Measurements from ENCODE around the gene CENPO.
"Not testable (repeated sequence)": the region's sequence is repeated elsewhere in the genome, so short reads cannot be mapped to it uniquely, and the experiment has no call there.

The CENPO gene

GRCh38 chr2:24788816-24789215 is 4.4 kb upstream of the CENPO start:
- no peak for DNase-seq (ENCODE audit: low spot score)

GRCh38 chr2:24791452-24791851 is 1.8 kb upstream of the CENPO start:
- no peak for DNase-seq (ENCODE audit: low spot score)

DNA sequence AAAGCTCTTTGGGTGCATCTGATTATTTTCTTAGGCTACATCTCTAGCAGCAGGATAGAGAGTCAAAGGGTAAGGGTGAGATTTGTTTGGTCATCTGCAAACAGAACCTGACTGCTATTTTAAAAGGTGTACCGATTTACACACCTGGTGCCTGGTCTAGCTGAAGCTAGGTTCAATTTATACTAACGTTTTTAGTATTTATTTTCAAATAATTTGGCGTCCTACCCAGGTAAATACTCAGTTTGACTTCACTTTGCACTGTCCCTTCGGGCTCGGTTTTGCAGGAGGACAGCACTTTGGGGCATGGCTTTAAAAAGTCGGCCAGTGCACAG is 717 bp upstream of the CENPO start:
- no peak for DNase-seq (ENCODE audit: low spot score)

GRCh38 chr2:24793761-24794435 is 673 bp downstream of the CENPO start:
- no peak for DNase-seq (ENCODE audit: low spot score)

DNA sequence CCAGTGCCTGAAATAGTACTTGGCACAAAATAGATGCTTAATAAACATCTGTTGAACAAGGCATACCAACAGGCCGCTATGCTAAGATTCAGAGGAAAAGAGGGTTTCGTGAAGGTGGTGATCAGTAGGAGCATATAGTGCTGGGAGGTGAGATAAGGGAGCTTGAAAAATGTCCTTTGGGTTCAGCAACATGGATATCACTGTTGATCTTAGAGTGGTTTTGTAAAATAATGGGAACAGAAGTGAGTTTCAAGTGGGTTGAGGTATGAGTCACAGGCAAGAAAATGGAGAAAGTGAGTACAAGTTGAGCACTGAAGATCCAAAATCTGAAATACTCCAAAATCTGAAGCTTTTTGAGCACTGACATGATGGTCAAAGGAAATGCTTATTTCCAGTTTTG is 4.4 kb downstream of the CENPO start:
- no peak for DNase-seq (ENCODE audit: low spot score)

DNA sequence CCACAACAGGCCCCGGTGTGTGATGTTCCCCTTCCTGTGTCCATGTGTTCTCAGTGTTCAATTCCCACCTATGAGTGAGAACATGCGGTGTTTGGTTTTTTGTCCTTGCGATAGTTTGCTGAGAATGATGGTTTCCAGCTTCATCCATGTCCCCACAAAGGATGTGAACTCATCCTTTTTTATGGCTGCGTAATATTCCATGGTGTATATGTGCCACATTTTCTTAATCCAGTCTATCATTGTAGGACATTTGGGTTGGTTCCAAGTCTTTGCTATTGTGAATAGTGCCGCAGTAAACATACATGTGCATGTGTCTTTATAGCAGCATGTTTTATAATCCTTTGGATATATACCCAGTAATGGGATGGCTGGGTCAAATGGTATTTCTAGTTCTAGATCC is 7.3 kb downstream of the CENPO start:
- DNase-seq (ENCODE audit: low spot score) = not testable (repeated sequence)

GRCh38 chr2:24805811-24806660 is 12.8 kb downstream of the CENPO start:
- DNase-seq (ENCODE audit: low spot score) = not testable (repeated sequence)

- DNase-seq (ENCODE audit: low spot score) = no peak
Observed at GRCh38 chr2:24806661-24807036, 13.4 kb downstream of the CENPO start.

DNA sequence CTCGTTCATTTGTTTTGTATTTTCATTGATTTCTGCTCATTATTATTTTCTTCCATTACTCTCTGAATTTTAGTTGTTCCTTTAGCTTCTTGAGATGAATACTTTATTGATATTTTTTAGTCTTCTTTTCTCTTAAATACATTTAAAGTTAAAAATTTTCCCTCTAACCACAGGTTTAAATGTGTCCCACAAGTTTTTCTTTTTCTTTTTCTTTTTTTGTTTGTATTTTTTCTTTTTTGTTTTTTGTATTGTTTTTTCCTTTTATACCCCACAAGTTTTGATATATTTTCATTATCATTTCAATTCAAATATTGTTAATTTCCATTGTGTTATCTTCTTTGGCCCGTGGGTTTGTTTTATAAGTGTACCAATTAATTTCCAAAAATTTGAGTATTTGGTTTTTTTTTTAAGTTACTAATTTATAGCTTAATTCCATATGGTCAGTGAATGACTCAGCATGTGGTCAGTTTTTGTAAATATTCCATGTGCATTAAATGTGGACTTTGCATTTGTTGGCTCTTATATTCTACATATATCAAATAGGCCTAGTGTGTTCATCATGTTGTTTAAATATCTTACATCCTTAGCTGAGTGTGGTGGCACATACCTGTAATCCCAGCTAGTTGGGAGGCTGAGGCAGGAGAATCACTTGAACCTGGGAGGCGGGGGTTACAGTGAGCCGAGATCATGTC is 16.2 kb downstream of the CENPO start:
- no peak for DNase-seq (ENCODE audit: low spot score)

DNA sequence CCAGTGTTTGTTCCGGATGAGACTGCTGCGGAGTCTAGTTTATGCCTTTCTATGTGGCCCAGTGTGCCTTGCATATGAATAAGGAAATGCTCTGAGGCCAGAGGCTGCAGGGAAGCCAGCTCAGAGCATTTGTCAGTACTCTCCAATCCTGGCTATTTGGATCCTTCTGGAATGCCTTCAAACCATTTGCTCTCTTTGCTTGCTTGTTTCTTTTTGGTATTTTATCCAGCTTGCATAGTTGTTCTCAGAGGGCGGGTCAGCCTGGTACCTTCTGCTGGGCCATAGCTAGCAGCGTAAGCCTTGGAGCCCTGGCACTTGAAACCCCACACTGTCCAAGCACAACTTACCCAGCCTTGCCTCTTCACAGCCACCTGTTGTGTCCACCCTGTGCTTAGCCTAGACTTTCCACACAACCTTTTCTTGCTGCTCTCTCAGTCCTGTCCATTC is 20.5 kb downstream of the CENPO start:
- DNase-seq (ENCODE audit: low spot score) = peak; percentile 72

- DNase-seq (ENCODE audit: low spot score) = no peak
Observed at GRCh38 chr2:24814516-24814915, 21.3 kb downstream of the CENPO start.

DNA sequence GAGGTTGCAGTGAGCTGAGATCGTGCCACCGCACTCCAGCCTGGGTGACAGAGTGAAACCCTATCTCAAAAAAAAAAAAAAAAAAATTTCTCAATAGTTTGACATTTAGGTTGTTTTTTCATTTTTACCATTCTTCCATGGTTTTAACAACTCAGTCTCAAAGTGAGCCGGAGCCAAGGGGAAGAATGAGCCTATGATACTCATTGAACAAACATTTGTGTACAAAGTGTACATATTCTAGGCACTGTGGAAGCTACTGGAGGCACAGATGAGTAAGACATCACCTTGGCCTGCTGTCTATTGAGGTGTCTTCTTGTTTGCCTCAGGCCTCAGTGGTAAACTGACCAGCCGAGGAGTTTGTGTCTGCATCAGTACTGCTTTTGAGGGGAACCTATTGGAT is 21.9 kb downstream of the CENPO start:
- DNase-seq (ENCODE audit: low spot score) = no peak

DNA sequence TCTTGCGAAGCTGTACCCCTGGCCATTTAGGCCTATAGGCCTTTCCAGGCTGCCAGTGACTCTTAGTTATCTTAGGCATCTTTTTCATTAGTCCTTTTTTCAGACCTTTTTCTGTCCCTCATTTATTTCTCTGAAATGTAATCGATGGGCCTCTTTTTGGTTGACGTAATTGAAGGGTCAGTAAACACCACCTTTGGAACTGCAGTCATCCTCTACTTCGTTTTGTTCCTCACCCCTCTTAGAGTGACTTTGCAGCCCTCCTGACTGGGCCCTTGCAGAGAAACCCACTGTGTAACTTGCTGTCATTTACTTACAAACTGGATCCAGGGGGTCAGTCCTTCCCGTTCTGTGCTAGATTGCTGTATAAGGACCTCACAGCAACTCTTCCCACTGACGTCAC is 23.2 kb downstream of the CENPO start:
- DNase-seq (ENCODE audit: low spot score) = no peak

GRCh38 chr2:24816884-24817283 is 23.7 kb downstream of the CENPO start:
- DNase-seq (ENCODE audit: low spot score) = no peak

GRCh38 chr2:24818721-24819167 is 25.5 kb downstream of the CENPO start:
- no peak for DNase-seq (ENCODE audit: low spot score)

DNA sequence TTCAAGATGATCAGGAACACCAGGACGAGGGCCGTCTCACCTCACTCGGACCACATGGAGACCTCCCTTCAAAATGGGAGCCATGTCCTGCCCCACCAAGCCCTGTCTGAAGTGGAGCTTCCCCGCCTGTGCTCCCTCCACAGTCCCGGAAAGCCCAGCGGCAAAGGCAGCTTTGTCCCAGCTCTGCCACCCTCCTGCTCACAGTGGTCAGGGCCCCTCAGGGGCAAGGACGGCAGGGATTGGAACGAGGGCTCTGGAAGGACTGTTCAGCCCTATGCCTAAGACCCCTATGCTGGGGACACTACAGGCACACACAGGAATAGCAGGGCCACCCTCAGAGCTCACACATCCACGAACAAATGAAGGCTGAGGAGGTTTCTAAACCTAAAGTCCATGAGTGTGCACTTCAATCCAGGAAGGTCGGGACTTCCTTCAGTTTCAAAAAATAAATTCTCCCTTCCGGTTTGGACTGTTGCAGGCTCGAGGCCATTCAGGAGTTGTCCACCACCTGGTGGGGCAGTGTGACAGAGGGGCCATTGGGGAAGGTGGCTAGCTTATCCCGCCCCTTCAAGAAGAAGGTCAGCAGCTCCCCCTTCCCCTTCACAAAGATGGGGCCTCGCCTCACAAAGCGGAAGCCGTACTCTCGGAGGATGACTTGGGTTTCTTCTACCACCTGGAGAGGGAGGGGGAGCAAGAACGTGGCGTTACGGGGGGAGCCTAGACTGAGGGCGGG is 26.4 kb downstream of the CENPO start:
- no peak for DNase-seq (ENCODE audit: low spot score)

- DNase-seq (ENCODE audit: low spot score) = no peak
Observed at GRCh38 chr2:24820175-24820513, 26.9 kb downstream of the CENPO start.

GRCh38 chr2:24820598-24821432 is 27.6 kb downstream of the CENPO start:
- no peak for DNase-seq (ENCODE audit: low spot score)

DNA sequence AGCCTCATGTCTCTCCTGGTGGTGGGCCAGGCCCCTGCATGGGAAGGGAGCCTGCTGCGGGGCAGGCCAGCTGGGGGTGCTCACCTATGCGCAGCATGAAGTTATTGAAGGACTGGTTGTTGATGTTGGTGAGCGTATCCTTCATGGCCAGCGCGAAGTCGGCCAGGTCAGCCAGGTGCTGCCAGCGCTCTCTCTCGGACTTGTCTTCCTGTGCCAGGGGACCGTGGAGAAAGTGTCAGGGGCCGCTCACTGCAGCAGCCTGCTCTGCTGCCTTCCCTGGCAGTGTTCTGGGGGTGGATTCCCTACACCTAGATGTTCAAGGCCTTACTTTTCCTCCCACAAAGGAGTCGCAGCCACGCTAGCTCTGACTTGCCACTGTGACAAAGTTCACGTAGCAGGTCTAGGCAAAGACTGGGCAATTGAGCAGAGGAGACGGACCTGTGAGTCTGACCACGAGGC is 28.2 kb downstream of the CENPO start:
- DNase-seq (ENCODE audit: low spot score) = no peak

DNA sequence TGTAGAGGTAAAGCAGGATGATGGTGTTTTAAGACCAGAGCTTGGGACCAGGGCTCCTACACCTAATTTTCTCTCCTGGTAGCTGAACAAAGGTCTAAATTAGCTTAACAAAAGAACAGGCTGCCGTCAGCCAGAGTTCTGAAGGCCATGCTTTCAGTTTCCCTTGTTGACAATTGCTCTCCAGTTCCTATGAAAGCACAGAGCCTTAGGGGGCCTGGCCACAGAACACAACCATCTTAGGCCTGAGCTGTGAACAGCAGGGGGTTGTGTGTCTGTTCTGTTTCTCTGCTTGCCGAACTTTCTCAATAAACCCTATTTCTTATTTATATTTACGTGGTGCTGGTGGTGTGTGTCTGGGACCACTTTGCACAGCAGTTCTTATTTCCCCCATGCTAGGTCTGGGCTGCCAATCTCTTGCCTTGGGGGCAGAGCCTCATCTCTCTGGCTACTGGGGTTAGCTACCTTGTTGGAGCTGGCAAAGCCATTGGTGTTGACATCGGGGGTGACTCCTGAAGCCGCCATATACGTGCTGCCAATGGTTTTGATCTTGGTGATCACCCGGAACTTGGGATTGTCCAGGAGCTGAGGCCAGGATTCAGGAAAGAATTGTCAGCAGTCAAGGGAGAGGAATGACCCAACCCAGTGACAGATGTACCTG is 29.0 kb downstream of the CENPO start:
- peak; percentile 32 for DNase-seq (ENCODE audit: low spot score)

- no peak for DNase-seq (ENCODE audit: low spot score)
Observed at GRCh38 chr2:24824071-24824588, 30.9 kb downstream of the CENPO start.
